Body of pancreas (tissue), 4 donors: ENCODE measurements around the gene GOLT1A.
"Not testable (repeated sequence)": the region's sequence is repeated elsewhere in the genome, so short reads cannot be mapped to it uniquely, and the experiment has no call there.

Source experiments
- POLR2A ChIP-seq, 3 donors: fragments of 450-650 bp; IDR thresholded peaks; one replicate each; pipeline ENCODE4 v1.6.1; 2016; ENCODE audit warnings: antibody characterized with exemption in 3 of 3, mild to moderate bottlenecking in 2 of 3
- TF ChIP-seq, protein P1 (sequence below), 7 experiments: fragments of 450-650 bp in 4 of 7; fragments of 200-600 bp in 3 of 7; sonication (generic) in 3 of 7; IDR thresholded peaks; one replicate each; pipeline ENCODE4 v1.5.1; 2016 to 2019; ENCODE audit warnings: antibody characterized with exemption in 7 of 7

DNA sequence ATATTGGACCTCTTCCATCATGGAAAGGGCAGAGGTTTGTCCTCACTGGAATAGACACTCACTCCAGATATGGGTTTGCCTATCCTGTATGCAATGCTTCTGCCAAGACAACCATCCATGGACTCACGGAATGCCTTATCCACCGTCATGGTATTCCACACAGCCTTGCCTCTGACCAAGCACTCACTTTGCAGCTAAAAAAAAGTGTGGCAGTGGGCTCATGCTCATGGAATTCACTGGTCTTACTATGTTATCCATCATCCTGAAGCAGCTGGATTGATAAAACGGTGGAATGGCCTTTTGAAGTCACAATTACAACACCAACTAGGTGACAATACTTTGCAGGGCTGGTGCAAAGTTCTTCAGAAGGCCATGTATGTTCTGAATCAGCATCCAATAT lies 25.6 kb upstream of the GOLT1A start:
- TF ChIP-seq POLR2A (IDR thresholded peaks at IDR 0.05) = not testable (repeated sequence)
- TF ChIP-seq, protein P1, sequence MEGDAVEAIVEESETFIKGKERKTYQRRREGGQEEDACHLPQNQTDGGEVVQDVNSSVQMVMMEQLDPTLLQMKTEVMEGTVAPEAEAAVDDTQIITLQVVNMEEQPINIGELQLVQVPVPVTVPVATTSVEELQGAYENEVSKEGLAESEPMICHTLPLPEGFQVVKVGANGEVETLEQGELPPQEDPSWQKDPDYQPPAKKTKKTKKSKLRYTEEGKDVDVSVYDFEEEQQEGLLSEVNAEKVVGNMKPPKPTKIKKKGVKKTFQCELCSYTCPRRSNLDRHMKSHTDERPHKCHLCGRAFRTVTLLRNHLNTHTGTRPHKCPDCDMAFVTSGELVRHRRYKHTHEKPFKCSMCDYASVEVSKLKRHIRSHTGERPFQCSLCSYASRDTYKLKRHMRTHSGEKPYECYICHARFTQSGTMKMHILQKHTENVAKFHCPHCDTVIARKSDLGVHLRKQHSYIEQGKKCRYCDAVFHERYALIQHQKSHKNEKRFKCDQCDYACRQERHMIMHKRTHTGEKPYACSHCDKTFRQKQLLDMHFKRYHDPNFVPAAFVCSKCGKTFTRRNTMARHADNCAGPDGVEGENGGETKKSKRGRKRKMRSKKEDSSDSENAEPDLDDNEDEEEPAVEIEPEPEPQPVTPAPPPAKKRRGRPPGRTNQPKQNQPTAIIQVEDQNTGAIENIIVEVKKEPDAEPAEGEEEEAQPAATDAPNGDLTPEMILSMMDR (IDR thresholded peaks at IDR 0.05) = not testable (repeated sequence)
